Coronary artery (tissue), 2 donors: ENCODE measurements around the gene CPT1B.

Experiments used
- DNase-seq: peaks from one replicate; pipeline ENCODE4 v3.0.0-alpha.2; 2017; ENCODE audit warnings: low spot score
- H3K27ac ChIP-seq, 2 donors: fragments of 200-600 bp; sonication (generic); one replicate each; pipeline ENCODE4 v1.5.1; 2016 to 2019
- H3K4me3 ChIP-seq: fragments of 200-600 bp; sonication (generic); 2 replicates; pipeline ENCODE4 v1.5.1; 2016; ENCODE audit warnings: mild to moderate bottlenecking, moderate library complexity
- CTCF ChIP-seq: fragments of 200-600 bp; sonication (generic); IDR thresholded peaks from one replicate; pipeline ENCODE4 v1.5.1; 2019; ENCODE audit warnings: antibody characterized with exemption

The CPT1B gene

DNA sequence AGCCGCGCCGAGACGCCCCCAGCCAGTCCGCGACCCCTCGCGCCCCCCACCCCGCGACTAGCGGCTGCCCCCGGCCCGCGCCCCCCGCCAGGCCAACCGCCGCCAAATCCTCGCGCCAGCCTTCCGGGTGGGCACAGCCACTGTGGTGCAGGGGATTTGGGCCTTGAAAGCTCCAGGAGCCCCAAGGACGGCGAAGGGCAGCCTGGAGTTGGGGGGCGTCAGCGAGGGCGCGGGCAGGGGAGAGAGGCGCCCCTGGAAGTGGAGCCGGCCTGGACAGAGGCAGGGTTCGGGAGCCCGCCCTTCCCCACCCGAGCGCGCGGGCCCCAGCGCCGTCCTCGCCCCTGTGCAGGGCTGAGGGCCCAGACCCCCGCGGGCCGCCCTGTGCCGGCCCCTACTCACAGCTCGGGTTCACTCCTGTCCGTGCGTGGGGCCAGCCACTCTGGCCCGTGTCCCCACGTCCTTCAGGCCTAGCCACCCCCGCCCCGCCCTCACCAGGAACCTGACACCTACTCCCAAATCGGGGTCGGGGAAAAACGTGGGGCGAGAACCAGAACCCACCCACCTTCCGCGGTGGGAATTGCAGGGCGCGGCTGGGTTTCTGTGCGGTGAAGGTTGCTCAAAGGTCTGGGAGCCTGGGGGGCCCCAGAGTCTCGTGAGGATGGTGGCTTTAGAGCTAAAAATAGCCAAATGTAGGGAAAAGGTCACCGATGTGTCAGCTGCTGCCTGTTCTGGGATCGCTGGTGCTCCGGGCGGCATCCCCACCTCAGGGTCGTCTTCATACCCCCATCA lies at the start of gene CPT1B:
TSS of gene CPT1B (minus strand) at position 441 of the 789 bp plus-strand sequence. CDS start 512 bp downstream, outside the sequence.
- no peak for TF ChIP-seq CTCF
- DNase-seq, result no peak
- H3K27ac ChIP-seq, result no peak within 1 kb of the TSS
- peak within 1 kb of the TSS; percentile 46 for H3K4me3 ChIP-seq

GRCh38 chr22:50626850-50627641 lies 48.8 kb upstream of the CPT1B start:
- Histone ChIP-seq H3K27ac (peak overlapping the region in 1 of 2 donors; percentile 62), H3K4me3 (peak overlapping the region; percentile 79)
- no peak for DNase-seq
- no peak for TF ChIP-seq CTCF

- DNase-seq, result no peak
- no peak overlapping the region for H3K27ac ChIP-seq
- H3K4me3 ChIP-seq, result no peak overlapping the region
- no peak for TF ChIP-seq CTCF
These were observed 48.2 kb upstream of the CPT1B start for GRCh38 chr22:50626314-50626849.

DNA sequence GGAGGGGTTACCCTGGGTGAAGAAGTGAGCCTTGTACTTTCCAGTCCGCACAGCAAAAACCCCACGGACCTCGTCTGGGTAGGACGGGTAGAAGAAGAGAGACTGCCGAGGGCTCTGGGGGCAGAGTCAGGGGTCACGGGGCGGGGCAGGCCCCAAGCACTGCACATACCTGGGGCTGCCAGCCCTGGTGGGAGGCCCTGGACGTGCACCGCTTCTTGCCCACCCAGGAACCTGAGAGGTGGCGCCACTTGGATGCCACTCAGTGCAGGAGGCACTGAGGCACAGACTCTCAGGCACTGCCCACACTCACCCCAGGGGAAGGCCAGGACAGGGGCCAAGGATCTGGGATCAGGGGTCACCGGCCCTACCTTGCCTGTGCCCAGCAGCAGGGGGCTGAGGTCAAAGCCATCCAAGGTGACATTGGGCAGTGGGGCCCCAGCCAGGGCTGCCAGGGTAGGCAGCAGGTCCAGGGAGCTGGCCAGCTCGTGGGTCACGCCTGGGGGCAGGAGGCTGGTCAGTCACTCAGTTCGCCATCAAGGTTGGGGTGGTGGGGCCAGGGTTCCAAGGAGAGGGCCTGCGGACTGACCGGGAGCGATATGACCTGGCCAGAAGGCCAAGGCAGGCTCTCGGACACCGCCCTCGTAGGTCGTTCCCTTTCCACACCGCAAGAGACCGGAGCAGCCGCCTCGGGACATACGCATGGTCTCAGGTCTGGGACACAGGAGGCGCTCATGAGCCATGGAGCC lies 47.5 kb upstream of the CPT1B start:
- no peak overlapping the region for H3K27ac ChIP-seq
- DNase-seq, result no peak
- no peak for TF ChIP-seq CTCF
- H3K4me3 ChIP-seq, result no peak overlapping the region

DNA sequence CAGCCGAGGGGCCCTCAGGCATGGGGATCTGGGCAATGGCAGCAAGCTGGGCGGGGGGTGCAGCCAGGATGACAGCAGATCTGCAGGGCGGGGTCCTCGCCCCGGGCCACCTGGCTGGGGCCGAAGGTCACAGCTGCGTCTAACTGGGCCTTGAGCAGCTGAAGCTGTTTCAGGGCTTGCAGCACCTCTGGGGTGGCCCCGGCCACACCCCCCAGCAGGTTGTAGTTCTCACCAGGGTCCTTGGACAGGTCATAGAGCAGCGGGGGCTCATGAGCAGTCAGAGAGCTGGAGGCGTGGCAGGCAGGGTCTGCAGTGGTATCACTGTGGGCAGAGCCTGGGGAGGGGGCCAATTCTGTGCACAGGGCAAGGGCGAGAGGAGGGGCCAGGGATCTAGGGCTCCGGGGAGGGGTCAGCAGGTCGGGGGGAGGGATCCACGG lies 46.9 kb upstream of the CPT1B start:
- TF ChIP-seq CTCF, result no peak
- Histone ChIP-seq H3K27ac (no peak overlapping the region), H3K4me3 (no peak overlapping the region)
- no peak for DNase-seq

- no peak overlapping the region for H3K4me3 ChIP-seq
- no peak overlapping the region for H3K27ac ChIP-seq
- no peak for DNase-seq
- TF ChIP-seq CTCF, result no peak
These were observed 46.3 kb upstream of the CPT1B start for GRCh38 chr22:50624347-50625130.
